Measurements from ENCODE around the gene SCYL2. TPM values are rescaled to one million over a fixed set of nuclear protein-coding genes. Genes with fewer than 3 reads are reported as not detected.

SCYL2 gene
- total and polyA plus RNA-seq, 2 experiments from 2014 or later: 15.0 to 57.5 TPM

DNA sequence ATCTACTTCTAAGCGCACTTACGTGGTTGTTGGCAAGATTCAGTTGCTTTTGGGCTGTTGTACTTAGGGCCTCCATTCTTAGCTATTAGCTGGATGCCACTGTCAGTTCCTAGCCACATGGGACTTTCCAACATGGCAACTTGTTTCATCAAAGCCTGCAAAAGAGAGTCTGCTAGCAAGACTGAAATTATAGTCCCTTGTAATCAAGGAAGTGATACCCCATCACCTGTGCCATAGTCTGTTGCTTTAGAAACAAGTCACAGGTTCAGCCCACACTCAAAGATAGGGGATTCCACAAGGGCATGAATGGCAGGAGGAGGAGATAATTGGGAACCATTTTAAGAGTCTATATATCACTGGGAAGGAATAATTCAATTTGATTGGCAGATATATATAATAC lies 62.8 kb downstream of the SCYL2 start:
- Histone ChIP-seq H3F3A (replicated peaks; ENCODE audit: low read depth) (no peaks in the 10 kb centered on the region), H4K20me1 (replicated peaks; ENCODE audit: insufficient read depth) (no peaks in the 10 kb centered on the region), H3K4me3 (no peak overlapping the region), H3K27ac (ENCODE audit: low read depth) (no peak overlapping the region), H3K9me2 (ENCODE audit: insufficient read depth) (no peaks in the 10 kb centered on the region), H3K4me1 (ENCODE audit: insufficient read depth) (peaks cover 10% of the 10 kb centered on the region), H3K79me2 (replicated peaks; ENCODE audit: insufficient read depth) (no peaks in the 10 kb centered on the region), H3K27me3 (ENCODE audit: insufficient read depth) (no peaks in the 10 kb centered on the region), H3K36me3 (ENCODE audit: insufficient read depth) (no peaks in the 10 kb centered on the region; the same call in 1 of the 2 replicates), H2AFZ (no peak overlapping the region), H3K4me2 (no peak overlapping the region)
- Mint-ChIP-seq H3K36me3 (ENCODE audit: low read depth) (peaks cover 5% of the 10 kb centered on the region; the same call in 2 of the 3 replicates), H3K4me3 (no peak overlapping the region), H3K27ac (no peak overlapping the region), H3K4me1 (peaks cover 3% of the 10 kb centered on the region; the same call in 2 of the 3 replicates), H3K9me3 (no peaks in the 10 kb centered on the region), H3K27me3 (ENCODE audit: insufficient read depth, low read depth, poor library complexity) (no peaks in the 10 kb centered on the region)
- DNase-seq (ENCODE audit: low spot score): no peak
- no peak for ATAC-seq
- TF ChIP-seq POLR2AphosphoS5 (IDR thresholded peaks at IDR 0.05; ENCODE audit: low read depth): no peak
- no peak for TF ChIP-seq ZNF331 (CRISPR knock-in tag; IDR thresholded peaks at IDR 0.05; ENCODE audit: low read depth)
- TF ChIP-seq, protein P1, sequence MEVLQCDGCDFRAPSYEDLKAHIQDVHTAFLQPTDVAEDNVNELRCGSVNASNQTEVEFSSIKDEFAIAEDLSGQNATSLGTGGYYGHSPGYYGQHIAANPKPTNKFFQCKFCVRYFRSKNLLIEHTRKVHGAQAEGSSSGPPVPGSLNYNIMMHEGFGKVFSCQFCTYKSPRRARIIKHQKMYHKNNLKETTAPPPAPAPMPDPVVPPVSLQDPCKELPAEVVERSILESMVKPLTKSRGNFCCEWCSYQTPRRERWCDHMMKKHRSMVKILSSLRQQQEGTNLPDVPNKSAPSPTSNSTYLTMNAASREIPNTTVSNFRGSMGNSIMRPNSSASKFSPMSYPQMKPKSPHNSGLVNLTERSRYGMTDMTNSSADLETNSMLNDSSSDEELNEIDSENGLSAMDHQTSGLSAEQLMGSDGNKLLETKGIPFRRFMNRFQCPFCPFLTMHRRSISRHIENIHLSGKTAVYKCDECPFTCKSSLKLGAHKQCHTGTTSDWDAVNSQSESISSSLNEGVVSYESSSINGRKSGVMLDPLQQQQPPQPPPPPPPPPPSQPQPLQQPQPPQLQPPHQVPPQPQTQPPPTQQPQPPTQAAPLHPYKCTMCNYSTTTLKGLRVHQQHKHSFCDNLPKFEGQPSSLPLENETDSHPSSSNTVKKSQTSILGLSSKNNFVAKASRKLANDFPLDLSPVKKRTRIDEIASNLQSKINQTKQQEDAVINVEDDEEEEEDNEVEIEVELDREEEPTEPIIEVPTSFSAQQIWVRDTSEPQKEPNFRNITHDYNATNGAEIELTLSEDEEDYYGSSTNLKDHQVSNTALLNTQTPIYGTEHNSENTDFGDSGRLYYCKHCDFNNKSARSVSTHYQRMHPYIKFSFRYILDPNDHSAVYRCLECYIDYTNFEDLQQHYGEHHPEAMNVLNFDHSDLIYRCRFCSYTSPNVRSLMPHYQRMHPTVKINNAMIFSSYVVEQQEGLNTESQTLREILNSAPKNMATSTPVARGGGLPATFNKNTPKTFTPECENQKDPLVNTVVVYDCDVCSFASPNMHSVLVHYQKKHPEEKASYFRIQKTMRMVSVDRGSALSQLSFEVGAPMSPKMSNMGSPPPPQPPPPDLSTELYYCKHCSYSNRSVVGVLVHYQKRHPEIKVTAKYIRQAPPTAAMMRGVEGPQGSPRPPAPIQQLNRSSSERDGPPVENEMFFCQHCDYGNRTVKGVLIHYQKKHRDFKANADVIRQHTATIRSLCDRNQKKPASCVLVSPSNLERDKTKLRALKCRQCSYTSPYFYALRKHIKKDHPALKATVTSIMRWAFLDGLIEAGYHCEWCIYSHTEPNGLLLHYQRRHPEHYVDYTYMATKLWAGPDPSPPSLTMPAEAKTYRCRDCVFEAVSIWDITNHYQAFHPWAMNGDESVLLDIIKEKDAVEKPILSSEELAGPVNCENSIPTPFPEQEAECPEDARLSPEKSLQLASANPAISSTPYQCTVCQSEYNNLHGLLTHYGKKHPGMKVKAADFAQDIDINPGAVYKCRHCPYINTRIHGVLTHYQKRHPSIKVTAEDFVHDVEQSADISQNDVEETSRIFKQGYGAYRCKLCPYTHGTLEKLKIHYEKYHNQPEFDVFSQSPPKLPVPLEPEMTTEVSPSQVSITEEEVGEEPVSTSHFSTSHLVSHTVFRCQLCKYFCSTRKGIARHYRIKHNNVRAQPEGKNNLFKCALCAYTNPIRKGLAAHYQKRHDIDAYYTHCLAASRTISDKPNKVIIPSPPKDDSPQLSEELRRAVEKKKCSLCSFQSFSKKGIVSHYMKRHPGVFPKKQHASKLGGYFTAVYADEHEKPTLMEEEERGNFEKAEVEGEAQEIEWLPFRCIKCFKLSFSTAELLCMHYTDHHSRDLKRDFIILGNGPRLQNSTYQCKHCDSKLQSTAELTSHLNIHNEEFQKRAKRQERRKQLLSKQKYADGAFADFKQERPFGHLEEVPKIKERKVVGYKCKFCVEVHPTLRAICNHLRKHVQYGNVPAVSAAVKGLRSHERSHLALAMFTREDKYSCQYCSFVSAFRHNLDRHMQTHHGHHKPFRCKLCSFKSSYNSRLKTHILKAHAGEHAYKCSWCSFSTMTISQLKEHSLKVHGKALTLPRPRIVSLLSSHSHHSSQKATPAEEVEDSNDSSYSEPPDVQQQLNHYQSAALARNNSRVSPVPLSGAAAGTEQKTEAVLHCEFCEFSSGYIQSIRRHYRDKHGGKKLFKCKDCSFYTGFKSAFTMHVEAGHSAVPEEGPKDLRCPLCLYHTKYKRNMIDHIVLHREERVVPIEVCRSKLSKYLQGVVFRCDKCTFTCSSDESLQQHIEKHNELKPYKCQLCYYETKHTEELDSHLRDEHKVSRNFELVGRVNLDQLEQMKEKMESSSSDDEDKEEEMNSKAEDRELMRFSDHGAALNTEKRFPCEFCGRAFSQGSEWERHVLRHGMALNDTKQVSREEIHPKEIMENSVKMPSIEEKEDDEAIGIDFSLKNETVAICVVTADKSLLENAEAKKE (CRISPR knock-in tag; IDR thresholded peaks at IDR 0.05): no peak
- TF ChIP-seq JUNB (IDR thresholded peaks at IDR 0.05; ENCODE audit: unreplicated experiment): no peak
- TF ChIP-seq, protein P2, sequence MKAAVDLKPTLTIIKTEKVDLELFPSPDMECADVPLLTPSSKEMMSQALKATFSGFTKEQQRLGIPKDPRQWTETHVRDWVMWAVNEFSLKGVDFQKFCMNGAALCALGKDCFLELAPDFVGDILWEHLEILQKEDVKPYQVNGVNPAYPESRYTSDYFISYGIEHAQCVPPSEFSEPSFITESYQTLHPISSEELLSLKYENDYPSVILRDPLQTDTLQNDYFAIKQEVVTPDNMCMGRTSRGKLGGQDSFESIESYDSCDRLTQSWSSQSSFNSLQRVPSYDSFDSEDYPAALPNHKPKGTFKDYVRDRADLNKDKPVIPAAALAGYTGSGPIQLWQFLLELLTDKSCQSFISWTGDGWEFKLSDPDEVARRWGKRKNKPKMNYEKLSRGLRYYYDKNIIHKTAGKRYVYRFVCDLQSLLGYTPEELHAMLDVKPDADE (IDR thresholded peaks at IDR 0.05): no peak
- TF ChIP-seq CREB1 (CRISPR knock-in tag; IDR thresholded peaks at IDR 0.05; ENCODE audit: low read depth): no peak
- no peak for TF ChIP-seq ZNF114 (CRISPR knock-in tag; IDR thresholded peaks at IDR 0.05)
- TF ChIP-seq, protein P3, sequence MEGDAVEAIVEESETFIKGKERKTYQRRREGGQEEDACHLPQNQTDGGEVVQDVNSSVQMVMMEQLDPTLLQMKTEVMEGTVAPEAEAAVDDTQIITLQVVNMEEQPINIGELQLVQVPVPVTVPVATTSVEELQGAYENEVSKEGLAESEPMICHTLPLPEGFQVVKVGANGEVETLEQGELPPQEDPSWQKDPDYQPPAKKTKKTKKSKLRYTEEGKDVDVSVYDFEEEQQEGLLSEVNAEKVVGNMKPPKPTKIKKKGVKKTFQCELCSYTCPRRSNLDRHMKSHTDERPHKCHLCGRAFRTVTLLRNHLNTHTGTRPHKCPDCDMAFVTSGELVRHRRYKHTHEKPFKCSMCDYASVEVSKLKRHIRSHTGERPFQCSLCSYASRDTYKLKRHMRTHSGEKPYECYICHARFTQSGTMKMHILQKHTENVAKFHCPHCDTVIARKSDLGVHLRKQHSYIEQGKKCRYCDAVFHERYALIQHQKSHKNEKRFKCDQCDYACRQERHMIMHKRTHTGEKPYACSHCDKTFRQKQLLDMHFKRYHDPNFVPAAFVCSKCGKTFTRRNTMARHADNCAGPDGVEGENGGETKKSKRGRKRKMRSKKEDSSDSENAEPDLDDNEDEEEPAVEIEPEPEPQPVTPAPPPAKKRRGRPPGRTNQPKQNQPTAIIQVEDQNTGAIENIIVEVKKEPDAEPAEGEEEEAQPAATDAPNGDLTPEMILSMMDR (conservative IDR thresholded peaks at IDR 0.05; ENCODE audit: low read depth in 2 of 2): no peak
- TF ChIP-seq EZH2phosphoT487 (IDR thresholded peaks at IDR 0.05; ENCODE audit: unreplicated experiment): no peak
- TF ChIP-seq, protein P4, sequence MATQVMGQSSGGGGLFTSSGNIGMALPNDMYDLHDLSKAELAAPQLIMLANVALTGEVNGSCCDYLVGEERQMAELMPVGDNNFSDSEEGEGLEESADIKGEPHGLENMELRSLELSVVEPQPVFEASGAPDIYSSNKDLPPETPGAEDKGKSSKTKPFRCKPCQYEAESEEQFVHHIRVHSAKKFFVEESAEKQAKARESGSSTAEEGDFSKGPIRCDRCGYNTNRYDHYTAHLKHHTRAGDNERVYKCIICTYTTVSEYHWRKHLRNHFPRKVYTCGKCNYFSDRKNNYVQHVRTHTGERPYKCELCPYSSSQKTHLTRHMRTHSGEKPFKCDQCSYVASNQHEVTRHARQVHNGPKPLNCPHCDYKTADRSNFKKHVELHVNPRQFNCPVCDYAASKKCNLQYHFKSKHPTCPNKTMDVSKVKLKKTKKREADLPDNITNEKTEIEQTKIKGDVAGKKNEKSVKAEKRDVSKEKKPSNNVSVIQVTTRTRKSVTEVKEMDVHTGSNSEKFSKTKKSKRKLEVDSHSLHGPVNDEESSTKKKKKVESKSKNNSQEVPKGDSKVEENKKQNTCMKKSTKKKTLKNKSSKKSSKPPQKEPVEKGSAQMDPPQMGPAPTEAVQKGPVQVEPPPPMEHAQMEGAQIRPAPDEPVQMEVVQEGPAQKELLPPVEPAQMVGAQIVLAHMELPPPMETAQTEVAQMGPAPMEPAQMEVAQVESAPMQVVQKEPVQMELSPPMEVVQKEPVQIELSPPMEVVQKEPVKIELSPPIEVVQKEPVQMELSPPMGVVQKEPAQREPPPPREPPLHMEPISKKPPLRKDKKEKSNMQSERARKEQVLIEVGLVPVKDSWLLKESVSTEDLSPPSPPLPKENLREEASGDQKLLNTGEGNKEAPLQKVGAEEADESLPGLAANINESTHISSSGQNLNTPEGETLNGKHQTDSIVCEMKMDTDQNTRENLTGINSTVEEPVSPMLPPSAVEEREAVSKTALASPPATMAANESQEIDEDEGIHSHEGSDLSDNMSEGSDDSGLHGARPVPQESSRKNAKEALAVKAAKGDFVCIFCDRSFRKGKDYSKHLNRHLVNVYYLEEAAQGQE (IDR thresholded peaks at IDR 0.05; ENCODE audit: unreplicated experiment): no peak
- TF ChIP-seq NANOG (IDR thresholded peaks at IDR 0.05; ENCODE audit: borderline replicate concordance): no peak
- TF ChIP-seq STAT1 (IDR thresholded peaks at IDR 0.05; ENCODE audit: unreplicated experiment): no peak

All from GM23338 (cell line).